Left lung (tissue), 10 donors: ENCODE results near the gene CXXC5. TPM values are rescaled to one million over a fixed set of nuclear protein-coding genes. Genes with fewer than 3 reads are reported as not detected.

ENCODE experiments used
- ATAC-seq: fragments of 200-7000 bp; cut with Tn5 transposase; one replicate; pipeline ENCODE4 v1.9.1; 2020; ENCODE audit warnings: moderate library complexity
- DNase-seq, 4 donors: peaks; one replicate each; pipeline ENCODE4 v3.0.0-alpha.2; 2013 to 2020
- H3K27ac ChIP-seq, 2 donors: fragments of 200-600 bp; sonication (generic) in 1 of 2; one replicate each; pipeline versions ENCODE4 v1.5.0 to v1.8.0; 2020 to 2021
- H3K27me3 ChIP-seq, 2 donors: fragments of 200-600 bp; sonication (generic) in 1 of 2; one replicate each; pipeline versions ENCODE4 v1.5.0 to v1.8.0; 2020 to 2021
- H3K36me3 ChIP-seq, 2 donors: fragments of 200-600 bp; sonication (generic) in 1 of 2; one replicate each; pipeline versions ENCODE4 v1.5.0 to v1.8.0; 2020 to 2021
- H3K4me1 ChIP-seq, 2 donors: fragments of 200-600 bp; one replicate each; pipeline ENCODE4 v1.8.0; 2021
- H3K4me3 ChIP-seq, 2 donors: fragments of 200-600 bp; sonication (generic) in 1 of 2; one replicate each; pipeline versions ENCODE4 v1.5.0 to v1.8.0; 2020 to 2021; ENCODE audit warnings: mild to moderate bottlenecking in 1 of 2
- H3K9me3 ChIP-seq, 2 donors: fragments of 200-600 bp; sonication (generic) in 1 of 2; one replicate each; pipeline versions ENCODE4 v1.5.0 to v1.8.0; 2020 to 2021
- intact Hi-C, 2 donors: fragments of 100-400 bp; cut with DNase I; formaldehyde crosslinking; loops; one replicate each; pipeline versions ENCODE4 v1.11.2 to v1.14.2; 2022
- polyA plus RNA-seq, 6 donors: library from polyadenylated mRNA; unstranded; fragments of 120-200 nt; gene quantifications; one replicate each; pipeline ENCODE4 v1.2.1, GENCODE V29; 2013; ENCODE audit not compliant: insufficient read length in 6 of 6
- total RNA-seq, 2 donors: library from RNA; stranded (reverse); fragmentation: NEBNext Ultra II Directional; extraction: Animal tissue kit (Norgen Biotek cat#: 25700); gene quantifications; one replicate each; pipeline ENCODE4 v1.2.1, GENCODE V29; 2021
- TF ChIP-seq, protein P1 (sequence below), 2 donors: fragments of 200-600 bp; sonication (generic) in 1 of 2; IDR thresholded peaks; one replicate each; pipeline versions ENCODE4 v1.5.0 to v1.8.0; 2021; ENCODE audit warnings: antibody characterized with exemption in 2 of 2
- donor health status: DM: no; HTN: yes; CAD: no.
- donor health status: DM: no; HTN: no; CAD: no.

CXXC5 gene
- total and polyA plus RNA-seq, 8 donors, result 24.5 to 53.5 (median 40.9) TPM

GRCh38 chr5:139675213-139675612 lies 27.1 kb downstream of the CXXC5 start:
- Histone ChIP-seq H3K4me3 (no peak overlapping the region), H3K27ac (no peak overlapping the region), H3K36me3 (peaks cover 0 to 1% of the 10 kb centered on the region in 2 donors), H3K9me3 (no peaks in the 10 kb centered on the region), H3K27me3 (peaks cover 0 to 7% of the 10 kb centered on the region in 2 donors), H3K4me1 (peaks cover 13 to 22% of the 10 kb centered on the region in 2 donors)
- TF ChIP-seq, protein P1, sequence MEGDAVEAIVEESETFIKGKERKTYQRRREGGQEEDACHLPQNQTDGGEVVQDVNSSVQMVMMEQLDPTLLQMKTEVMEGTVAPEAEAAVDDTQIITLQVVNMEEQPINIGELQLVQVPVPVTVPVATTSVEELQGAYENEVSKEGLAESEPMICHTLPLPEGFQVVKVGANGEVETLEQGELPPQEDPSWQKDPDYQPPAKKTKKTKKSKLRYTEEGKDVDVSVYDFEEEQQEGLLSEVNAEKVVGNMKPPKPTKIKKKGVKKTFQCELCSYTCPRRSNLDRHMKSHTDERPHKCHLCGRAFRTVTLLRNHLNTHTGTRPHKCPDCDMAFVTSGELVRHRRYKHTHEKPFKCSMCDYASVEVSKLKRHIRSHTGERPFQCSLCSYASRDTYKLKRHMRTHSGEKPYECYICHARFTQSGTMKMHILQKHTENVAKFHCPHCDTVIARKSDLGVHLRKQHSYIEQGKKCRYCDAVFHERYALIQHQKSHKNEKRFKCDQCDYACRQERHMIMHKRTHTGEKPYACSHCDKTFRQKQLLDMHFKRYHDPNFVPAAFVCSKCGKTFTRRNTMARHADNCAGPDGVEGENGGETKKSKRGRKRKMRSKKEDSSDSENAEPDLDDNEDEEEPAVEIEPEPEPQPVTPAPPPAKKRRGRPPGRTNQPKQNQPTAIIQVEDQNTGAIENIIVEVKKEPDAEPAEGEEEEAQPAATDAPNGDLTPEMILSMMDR (IDR thresholded peaks at IDR 0.05), result no peak
- no peak for DNase-seq
- intact Hi-C loops, result no loop called here
- no peak for ATAC-seq

GRCh38 chr5:139675825-139676224 lies 27.7 kb downstream of the CXXC5 start:
- TF ChIP-seq, protein P1 (IDR thresholded peaks at IDR 0.05), result no peak

DNA sequence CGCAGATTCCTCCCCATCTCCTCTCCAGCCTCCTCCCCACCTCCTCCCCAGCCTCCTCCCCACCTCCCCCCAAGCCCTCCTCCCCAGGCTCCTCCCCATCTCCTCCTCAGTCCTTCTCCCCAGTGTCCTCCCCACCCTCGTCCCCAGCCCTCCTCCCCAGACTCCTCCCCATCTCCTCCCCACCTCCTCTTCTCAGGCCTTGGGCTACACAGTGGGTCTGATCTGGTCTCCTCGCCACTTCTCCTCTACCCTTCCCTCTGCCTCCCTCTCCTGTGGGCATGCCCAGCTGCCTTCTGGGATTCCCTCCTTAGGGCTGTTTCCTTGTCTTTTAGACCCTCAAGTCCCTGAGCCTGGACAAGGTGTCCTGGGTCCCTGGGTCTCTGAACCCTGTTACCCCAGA lies 28.3 kb downstream of the CXXC5 start:
- no peak for ATAC-seq
- DNase-seq, result no peak
- peaks cover 7 to 10% of the 10 kb centered on the region in 2 donors for H3K4me1 ChIP-seq
- no peaks in the 10 kb centered on the region for H3K27me3 ChIP-seq
- no peak overlapping the region for H3K4me3 ChIP-seq
- intact Hi-C loops, result no loop called here
- TF ChIP-seq, protein P1 (IDR thresholded peaks at IDR 0.05), result no peak
- no peaks in the 10 kb centered on the region for H3K9me3 ChIP-seq
- H3K27ac ChIP-seq, result no peak overlapping the region
- H3K36me3 ChIP-seq, result peaks cover 0 to 13% of the 10 kb centered on the region in 2 donors

More at GRCh38 chr5:139675825-139676224, 27.7 kb downstream of the CXXC5 start:
- H3K4me1 ChIP-seq, result peaks cover 11 to 16% of the 10 kb centered on the region in 2 donors
- no peak for ATAC-seq
- H3K36me3 ChIP-seq, result peaks cover 0 to 8% of the 10 kb centered on the region in 2 donors
- no peak overlapping the region for H3K27ac ChIP-seq
- no peak for DNase-seq
- H3K4me3 ChIP-seq, result no peak overlapping the region
- no peaks in the 10 kb centered on the region for H3K9me3 ChIP-seq
- peaks cover 0 to under 1% of the 10 kb centered on the region in 2 donors for H3K27me3 ChIP-seq
- intact Hi-C loops, result no loop called here

DNA sequence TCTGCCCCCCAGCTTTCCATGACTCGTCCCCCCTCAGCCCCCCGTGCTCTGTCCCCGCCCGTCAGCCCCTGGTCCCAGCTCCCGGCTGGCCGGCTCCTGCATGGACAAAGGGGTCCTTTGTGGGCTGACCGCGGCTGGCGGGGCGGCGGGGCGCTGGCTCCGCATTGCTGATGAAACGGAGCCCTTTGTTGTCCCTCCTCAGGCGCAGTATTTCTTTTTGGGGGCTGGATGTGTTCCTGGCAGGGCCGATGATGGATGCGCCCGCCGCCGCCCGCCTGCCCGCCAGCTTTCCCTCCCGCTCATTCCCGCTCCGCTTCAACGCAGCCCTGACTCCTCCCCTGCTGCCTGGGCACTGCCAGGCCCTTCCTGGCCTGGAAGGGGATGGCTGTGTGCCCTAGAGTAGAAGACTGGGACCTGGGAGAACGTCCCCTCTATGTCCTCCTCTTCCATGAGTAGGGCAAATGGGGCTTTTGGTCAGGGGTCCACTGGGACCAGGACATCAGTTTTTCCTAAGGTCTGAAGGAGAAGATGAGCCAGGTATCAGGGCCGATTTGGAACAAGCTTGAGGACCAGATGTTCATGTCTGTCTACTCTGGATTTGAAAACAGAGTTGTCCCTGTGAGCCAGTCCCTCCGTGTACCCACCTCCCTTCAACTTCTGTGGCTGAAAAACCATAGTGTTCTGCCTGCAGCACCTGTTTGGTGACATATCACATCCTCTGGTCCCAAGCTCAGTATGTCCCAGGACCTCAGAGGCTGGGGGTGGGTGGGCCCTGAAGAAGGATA lies 29.0 kb downstream of the CXXC5 start:
- no peak overlapping the region for H3K4me3 ChIP-seq
- TF ChIP-seq, protein P1 (IDR thresholded peaks at IDR 0.05), result no peak
- no peaks in the 10 kb centered on the region for H3K27me3 ChIP-seq
- no peaks in the 10 kb centered on the region for H3K9me3 ChIP-seq
- intact Hi-C loops, result no loop called here
- H3K4me1 ChIP-seq, result peaks cover 0 to 2% of the 10 kb centered on the region in 2 donors
- H3K36me3 ChIP-seq, result peaks cover 0 to 16% of the 10 kb centered on the region in 2 donors
- DNase-seq (no peak), ATAC-seq (no peak)
- H3K27ac ChIP-seq, result no peak overlapping the region

DNA sequence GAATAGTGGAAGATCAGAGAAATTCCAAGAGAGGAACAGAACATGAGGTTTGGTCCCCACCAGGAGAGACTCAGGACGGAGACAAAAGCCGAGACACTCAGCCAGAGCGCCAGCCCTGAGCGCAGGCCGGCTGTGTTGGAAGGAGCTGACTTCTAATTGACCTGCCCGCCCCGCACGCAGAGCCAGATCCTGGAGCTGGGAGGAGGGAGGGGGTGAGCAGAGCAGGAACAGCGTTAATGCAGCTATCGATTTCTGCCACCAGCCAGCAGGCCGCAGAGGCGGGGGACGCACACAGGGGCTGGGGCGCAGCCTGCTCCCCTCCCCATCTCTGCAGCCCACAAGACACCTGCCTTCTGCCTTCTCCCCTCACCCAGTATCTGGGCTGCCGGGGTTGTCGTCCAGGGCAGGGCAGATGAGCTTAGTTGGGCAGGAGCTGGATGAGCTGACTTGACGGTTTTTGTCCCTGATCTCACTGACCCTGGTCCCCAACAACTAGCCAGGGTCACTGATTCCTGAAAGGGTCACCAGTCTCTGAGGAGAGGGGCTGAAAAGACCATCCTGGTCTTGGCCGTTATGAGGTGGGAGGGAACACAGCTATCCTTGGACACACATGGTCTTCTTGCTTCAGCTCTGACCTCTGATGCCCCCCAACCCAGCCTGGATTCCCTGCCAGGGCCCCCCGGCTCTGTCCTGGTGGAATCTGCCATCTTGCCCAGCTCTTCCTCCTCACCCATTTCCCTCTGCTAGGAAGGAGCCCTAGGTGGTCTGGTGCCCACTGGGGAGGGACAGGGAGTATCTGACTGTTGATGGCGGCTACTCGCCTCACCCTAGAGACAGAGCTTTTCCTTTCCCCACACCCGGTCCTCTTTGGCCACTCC lies 29.8 kb downstream of the CXXC5 start:
- intact Hi-C loops, result no loop called here
- Histone ChIP-seq H3K9me3 (no peaks in the 10 kb centered on the region), H3K27ac (no peak overlapping the region), H3K4me3 (no peak overlapping the region), H3K36me3 (peaks cover 0 to 21% of the 10 kb centered on the region in 2 donors), H3K27me3 (no peaks in the 10 kb centered on the region), H3K4me1 (no peaks in the 10 kb centered on the region)
- ATAC-seq, result no peak
- no peak for DNase-seq
- TF ChIP-seq, protein P1 (IDR thresholded peaks at IDR 0.05), result no peak
